PFSK-1 (cell line): ENCODE results near the gene LAMP1.

Experiments
- FOXP2 ChIP-seq: optimal IDR thresholded peaks from 2 replicates; pipeline ENCODE3; 2011; ENCODE audit warnings: borderline replicate concordance, control low read depth, inconsistent platforms; ENCODE audit not compliant: insufficient read depth; ENCODE audit errors: extremely low read length, extremely low read depth
- POLR2AphosphoS5 ChIP-seq: IDR thresholded peaks from 2 replicates; pipeline ENCODE4 v1.6.1; 2012; ENCODE audit warnings: low read depth, mild to moderate bottlenecking, control low read depth, low read length, moderate library complexity
- REST ChIP-seq, 2 experiments: IDR thresholded peaks; 2 replicates each; pipeline versions ENCODE4 v1.6.1 to v1.8.0; 2011 to 2012; ENCODE audit warnings: low read depth in 2 of 2, low read length in 2 of 2, control low read depth in 1 of 2, inconsistent platforms in 1 of 2, mild to moderate bottlenecking in 1 of 2, moderate library complexity in 1 of 2; ENCODE audit not compliant: insufficient read depth in 1 of 2
- SIN3A ChIP-seq: IDR thresholded peaks from 2 replicates; pipeline ENCODE4 v1.6.1; 2012; ENCODE audit warnings: mild to moderate bottlenecking, low read length, moderate library complexity, borderline replicate concordance; ENCODE audit not compliant: insufficient read depth
- TAF1 ChIP-seq: IDR thresholded peaks from 2 replicates; pipeline ENCODE4 v1.6.1; 2012; ENCODE audit warnings: low read length, control low read depth, borderline replicate concordance; ENCODE audit not compliant: insufficient read depth

Gene LAMP1

GRCh38 chr13:113280126-113280525 lies 16.9 kb upstream of the LAMP1 start:
- TF ChIP-seq SIN3A, result no peak

GRCh38 chr13:113283904-113284303 lies 13.1 kb upstream of the LAMP1 start:
- TF ChIP-seq TAF1 (no peak), SIN3A (no peak), FOXP2 (no peak), REST (IDR thresholded peaks at IDR 0.05; ENCODE audit: insufficient read depth in 1 of 2, low read depth in 2 of 2, low read length in 2 of 2) (no peak), POLR2AphosphoS5 (no peak)

- TF ChIP-seq FOXP2, result no peak
- TF ChIP-seq POLR2AphosphoS5, result no peak
- TF ChIP-seq REST (IDR thresholded peaks at IDR 0.05; ENCODE audit: insufficient read depth in 1 of 2, low read depth in 2 of 2, low read length in 2 of 2), result no peak
- TF ChIP-seq SIN3A, result no peak
- TF ChIP-seq TAF1, result no peak
Observed at GRCh38 chr13:113288880-113289279, 8.2 kb upstream of the LAMP1 start.

- no peak for TF ChIP-seq SIN3A
- TF ChIP-seq FOXP2, result no peak
- TF ChIP-seq REST (IDR thresholded peaks at IDR 0.05; ENCODE audit: insufficient read depth in 1 of 2, low read depth in 2 of 2, low read length in 2 of 2), result no peak
- no peak for TF ChIP-seq TAF1
- no peak for TF ChIP-seq POLR2AphosphoS5
Observed at GRCh38 chr13:113291129-113291528, 5.9 kb upstream of the LAMP1 start.

GRCh38 chr13:113292021-113292862 lies 4.8 kb upstream of the LAMP1 start:
- TF ChIP-seq REST (IDR thresholded peaks at IDR 0.05; ENCODE audit: insufficient read depth in 1 of 2, low read depth in 2 of 2, low read length in 2 of 2), result no peak
- TF ChIP-seq SIN3A, result no peak
- TF ChIP-seq FOXP2, result no peak
- TF ChIP-seq POLR2AphosphoS5, result no peak
- TF ChIP-seq TAF1, result no peak
